Cardiac septum (tissue), 1 donor: ENCODE data around the gene HAL. TPM values are rescaled to one million over a fixed set of nuclear protein-coding genes. Genes with fewer than 3 reads are reported as not detected.

Experiments
- DNase-seq: peaks from one replicate; pipeline ENCODE4 v3.0.0-alpha.2; 2020; ENCODE audit warnings: low spot score
- intact Hi-C: fragments of 100-400 bp; cut with DNase I; formaldehyde crosslinking; loops from one replicate; pipeline ENCODE4 v1.14.0; 2022
- total RNA-seq: library from RNA; stranded (reverse); fragmentation: NEBNext Ultra II Directional; extraction: Animal tissue kit (Norgen Biotek cat#: 25700); gene quantifications from one replicate; pipeline ENCODE4 v1.2.1, GENCODE V29; 2021
- donor health status: DM: no; HTN: no; CAD: no.

The HAL gene
- total RNA-seq, 1 donor from 2014 or later, result 0.22 TPM

- no peak for DNase-seq
- intact Hi-C loops, result no loop called here
Observed at GRCh38 chr12:95951515-95951914, 44.6 kb downstream of the HAL start.

GRCh38 chr12:95949477-95950206 lies 46.5 kb downstream of the HAL start:
- DNase-seq, result no peak
- intact Hi-C loops, result no loop called here

- no peak for DNase-seq
- intact Hi-C loops, result no loop called here
Observed at GRCh38 chr12:95944108-95944704, 51.9 kb downstream of the HAL start.

GRCh38 chr12:95943330-95943842 lies 52.8 kb downstream of the HAL start, which contains the start of gene AMDHD1:
Gene AMDHD1 (plus strand): TSS chr12:95943331. CDS start chr12:95943399, 68 bp downstream.
- intact Hi-C loops, result no loop called here
- DNase-seq, result no peak

- intact Hi-C loops, result no loop called here
- peak; percentile 90 for DNase-seq
Observed at GRCh38 chr12:95942524-95943329, 53.4 kb downstream of the HAL start, which contains the start of gene CCDC38. Gene CCDC38 (minus strand): TSS chr12:95942614. CDS start chr12:95936509, 6,105 bp downstream.

- intact Hi-C loops, result no loop called here
- DNase-seq, result no peak
Observed at GRCh38 chr12:95942101-95942523, 54.0 kb downstream of the HAL start.

- intact Hi-C loops, result no loop called here
Observed at GRCh38 chr12:95940514-95940913, 55.6 kb downstream of the HAL start.

More at GRCh38 chr12:95940514-95940913, 55.6 kb downstream of the HAL start:
- DNase-seq, result no peak

Other genes starting within 250 kb of the HAL start
- 77.8 TPM for gene NTN4, start 205.6 kb downstream of the HAL start, total RNA-seq
- gene SNRPF, start 137.4 kb downstream of the HAL start, total RNA-seq, result 10.1 TPM
- gene CCDC38, start 53.7 kb downstream of the HAL start, total RNA-seq, result not detected
- 0.38 TPM for gene AMDHD1, start 53.0 kb downstream of the HAL start, total RNA-seq
- 35.5 TPM for gene LTA4H, start 39.2 kb upstream of the HAL start, total RNA-seq
- gene ELK3, start 198.0 kb upstream of the HAL start, total RNA-seq, result 18.6 TPM